K562 (cell line): ENCODE data around the gene ABCF3. TPM values are rescaled to one million over a fixed set of nuclear protein-coding genes. Genes with fewer than 3 reads are reported as not detected.
A peak's percentile ranks its signal among the peaks of the same experiment; 100 is the strongest.

ENCODE experiments used
- ARHGAP35 ChIP-seq: fragments of 450-650 bp; IDR thresholded peaks from 2 replicates; pipeline ENCODE4 v1.6.1; 2018; ENCODE audit not compliant: partially characterized antibody
- BRCA1 ChIP-seq, 2 experiments: fragments of 450-650 bp in 1 of 2; sonication (generic) in 1 of 2; formaldehyde crosslinking in 1 of 2; IDR thresholded peaks; 2 replicates each; pipeline versions ENCODE4 v1.5.0 to v1.6.1; 2017 to 2020; ENCODE audit warnings: mild to moderate bottlenecking in 1 of 2, missing genetic modification reagents in 1 of 2
- CEBPG ChIP-seq, 3 experiments: fragments of 200-800 bp in 1 of 3; sonication (Bioruptor generic) in 1 of 3; sonication (generic) in 1 of 3; formaldehyde crosslinking in 1 of 3; IDR thresholded peaks in 2 of 3; conservative IDR thresholded peaks in 1 of 3; 2 replicates each; pipeline versions ENCODE4 v1.6.1 to v1.8.0; 2016 to 2022; ENCODE audit warnings: missing compliant biosample characterization in 2 of 3, missing genetic modification characterization in 2 of 3, mild to moderate bottlenecking in 1 of 3, missing genetic modification reagents in 1 of 3
- MEF2A ChIP-seq: IDR thresholded peaks from 2 replicates; pipeline ENCODE4 v1.6.1; 2011; ENCODE audit warnings: low read depth, mild to moderate bottlenecking, low read length, moderate library complexity; ENCODE audit not compliant: control insufficient read depth
- MGA ChIP-seq: fragments of 450-650 bp; IDR thresholded peaks from 2 replicates; pipeline ENCODE4 v1.6.1; 2016; ENCODE audit warnings: mild to moderate bottlenecking, moderate library complexity
- NCOR1 ChIP-seq: fragments of 450-650 bp; IDR thresholded peaks from 2 replicates; pipeline ENCODE4 v1.6.1; 2016; ENCODE audit warnings: mild to moderate bottlenecking, moderate library complexity
- NR2F6 ChIP-seq: fragments of 450-650 bp; formaldehyde crosslinking; IDR thresholded peaks from 2 replicates; pipeline ENCODE4 v1.4.0; 2020; ENCODE audit warnings: mild to moderate bottlenecking
- RBM25 ChIP-seq: fragments of 200-400 bp; formaldehyde crosslinking; IDR thresholded peaks from 2 replicates; pipeline ENCODE4 v1.6.1; 2018; ENCODE audit warnings: low read length, low read depth, moderate library complexity; ENCODE audit not compliant: severe bottlenecking
- SIX5 ChIP-seq, 2 experiments: IDR thresholded peaks; 2 replicates each; pipeline ENCODE4 v1.6.1; 2011; ENCODE audit warnings: low read length in 2 of 2, borderline replicate concordance in 1 of 2, low read depth in 1 of 2, mild to moderate bottlenecking in 1 of 2, moderate library complexity in 1 of 2; ENCODE audit not compliant: insufficient read depth in 1 of 2
- TAF15 ChIP-seq: fragments of 200-400 bp; formaldehyde crosslinking; IDR thresholded peaks from 2 replicates; pipeline ENCODE4 v1.6.1; 2017; ENCODE audit warnings: mild to moderate bottlenecking, low read depth, low read length, moderate library complexity
- TOE1 ChIP-seq, 2 experiments: fragments of 450-650 bp in 1 of 2; sonication (generic) in 1 of 2; formaldehyde crosslinking in 1 of 2; IDR thresholded peaks; 2 replicates each; pipeline versions ENCODE4 v1.7.1 to v1.8.0; 2016 to 2022; ENCODE audit warnings: borderline replicate concordance in 2 of 2, mild to moderate bottlenecking in 2 of 2, antibody characterized with exemption in 1 of 2, inconsistent platforms in 1 of 2, low read depth in 1 of 2, missing genetic modification reagents in 1 of 2, moderate library complexity in 1 of 2
- ZKSCAN1 ChIP-seq: fragments of 150-350 bp; IDR thresholded peaks from 2 replicates; pipeline ENCODE4 v1.6.1; 2016; ENCODE audit warnings: low read depth, low read length
- ZNF146 ChIP-seq: IDR thresholded peaks from one replicate; pipeline ENCODE4 v1.6.1; 2018; ENCODE audit warnings: missing compliant biosample characterization; ENCODE audit not compliant: unreplicated experiment
- ZNF717 ChIP-seq: fragments of 250-450 bp; sonication (Bioruptor Pico); IDR thresholded peaks from 2 replicates; pipeline ENCODE4 v1.5.0; 2021
- polyA plus RNA-seq, 8 experiments: library from polyadenylated mRNA; depleted of rRNA in 4 of 8; stranded (reverse) in 5 of 8; unstranded in 3 of 8; fragments of >200 nt; fragmentation: Nextera tagmentation in 2 of 8; fragmentation: Illumina TruSeq in 1 of 8; extraction: Ambion mirVana in 2 of 8; extraction: Trizol in 1 of 8; gene quantifications; 2 replicates each; pipeline versions ENCODE4 v1.2.1 to v1.2.3, GENCODE V29; 2011 to 2014; ENCODE audit warnings: inconsistent platforms in 1 of 8, missing spikeins in 1 of 8
- total RNA-seq, 7 experiments: library from RNA; depleted of rRNA in 6 of 7; stranded (reverse); fragments of >200 nt in 6 of 7; fragmentation: Illumina TruSeq in 2 of 7; extraction: Trizol in 2 of 7; gene quantifications; 2 replicates each; pipeline versions ENCODE4 v1.2.1 to v1.2.3, GENCODE V29; 2011 to 2021; ENCODE audit warnings: low replicate concordance in 1 of 7

The ABCF3 gene
- total and polyA plus RNA-seq, 9 of the 15 experiments (the other 6 are each of a cell fraction or from before 2014, with no cell fraction given): 6.7 to 77.9 (median 45.1) TPM

DNA sequence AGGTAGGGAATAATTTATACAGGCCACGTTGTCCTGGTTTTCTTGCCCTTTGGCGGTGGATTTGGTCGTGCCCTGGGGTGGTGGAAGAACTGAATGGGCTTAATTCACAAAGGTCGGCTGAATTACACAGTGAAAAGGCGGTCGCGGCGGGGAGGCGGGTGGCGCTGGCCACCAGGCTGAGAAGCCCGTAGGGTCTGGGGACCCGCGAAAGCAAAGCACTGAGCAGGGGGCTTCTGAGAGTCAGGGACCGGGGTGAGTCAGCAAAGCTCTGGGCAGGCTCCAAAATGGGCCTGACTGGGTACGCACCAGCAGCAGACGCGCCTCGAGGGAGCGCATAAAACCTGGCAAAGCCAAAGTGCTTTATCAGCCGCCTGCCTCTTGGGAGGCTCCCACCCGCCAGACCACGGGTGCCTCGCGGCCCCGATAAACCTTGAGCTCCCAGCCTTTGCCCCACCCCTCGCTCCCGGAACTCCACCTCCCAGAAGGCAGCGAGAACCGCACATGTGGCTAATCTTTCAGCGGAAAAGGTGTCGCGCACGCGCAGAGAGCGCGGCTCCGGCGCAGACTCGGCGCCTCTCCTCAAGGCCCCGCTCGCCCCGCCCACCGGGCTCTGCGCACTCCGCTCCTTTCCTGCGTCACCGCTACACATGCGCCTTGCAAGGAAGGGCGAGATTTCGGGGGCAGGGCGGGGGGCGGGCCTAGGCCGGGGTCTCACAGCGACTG, 377 bp upstream of the ABCF3 start (continued):
- peak; percentile 97 for TF ChIP-seq MGA
- TF ChIP-seq MEF2A: no peak
- peak; percentile 45 to 47; a peak in 3 of 4 replicates for TF ChIP-seq SIX5 (IDR thresholded peaks at IDR 0.05; ENCODE audit: borderline replicate concordance in 1 of 2, insufficient read depth in 1 of 2, low read depth in 1 of 2, low read length in 2 of 2)
- TF ChIP-seq NCOR1: peak; percentile 83
- 0 out of 2 replicates have a peak, but pooled peaks have one; percentile 26 for TF ChIP-seq ZKSCAN1
- TF ChIP-seq RBM25: no peak
- 0 out of 2 replicates have a peak, but pooled peaks have one; percentile 27 for TF ChIP-seq TOE1 (IDR thresholded peaks at IDR 0.05; ENCODE audit: borderline replicate concordance)
- no peak for TF ChIP-seq TOE1 (CRISPR knock-in tag; IDR thresholded peaks at IDR 0.05; ENCODE audit: borderline replicate concordance, low read depth)
- TF ChIP-seq ARHGAP35: no peak
- no peak for TF ChIP-seq ZNF146 (CRISPR knock-in tag)
- TF ChIP-seq CEBPG (CRISPR knock-in tag; IDR thresholded peaks at IDR 0.05): no peak
- no peak for TF ChIP-seq CEBPG (tag; conservative IDR thresholded peaks at IDR 0.05 in 1 of 2, IDR thresholded peaks at IDR 0.05 in 1 of 2)
- no peak for TF ChIP-seq BRCA1 (IDR thresholded peaks at IDR 0.05)
- no peak for TF ChIP-seq BRCA1 (CRISPR knock-in tag; IDR thresholded peaks at IDR 0.05)
- TF ChIP-seq NR2F6 (CRISPR knock-in tag): no peak
- no peak for TF ChIP-seq TAF15
- TF ChIP-seq ZNF717: no peak
